ENCODE results near the gene COA3.

DNA sequence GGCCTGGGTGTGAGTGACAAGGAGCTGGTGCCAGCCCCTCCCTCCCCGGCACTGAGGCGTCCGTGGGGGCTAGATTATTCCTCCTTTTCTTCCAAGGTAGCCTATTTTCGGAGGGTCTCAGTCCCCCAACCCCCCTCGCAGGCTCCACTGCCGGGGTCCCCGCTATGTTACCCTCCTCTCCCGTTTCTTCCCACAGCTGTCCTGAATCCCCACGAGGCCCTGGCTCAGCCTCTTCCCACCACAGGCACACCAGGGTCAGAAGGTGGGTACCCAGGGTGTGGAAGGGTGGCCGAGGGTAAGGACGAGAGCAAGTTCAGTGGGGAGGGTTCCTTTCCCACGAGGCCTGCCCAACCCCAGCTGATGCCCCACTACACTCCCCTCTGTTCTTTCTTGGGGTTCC is 36.9 kb downstream of the COA3 start:
- TF ChIP-seq, protein P1, sequence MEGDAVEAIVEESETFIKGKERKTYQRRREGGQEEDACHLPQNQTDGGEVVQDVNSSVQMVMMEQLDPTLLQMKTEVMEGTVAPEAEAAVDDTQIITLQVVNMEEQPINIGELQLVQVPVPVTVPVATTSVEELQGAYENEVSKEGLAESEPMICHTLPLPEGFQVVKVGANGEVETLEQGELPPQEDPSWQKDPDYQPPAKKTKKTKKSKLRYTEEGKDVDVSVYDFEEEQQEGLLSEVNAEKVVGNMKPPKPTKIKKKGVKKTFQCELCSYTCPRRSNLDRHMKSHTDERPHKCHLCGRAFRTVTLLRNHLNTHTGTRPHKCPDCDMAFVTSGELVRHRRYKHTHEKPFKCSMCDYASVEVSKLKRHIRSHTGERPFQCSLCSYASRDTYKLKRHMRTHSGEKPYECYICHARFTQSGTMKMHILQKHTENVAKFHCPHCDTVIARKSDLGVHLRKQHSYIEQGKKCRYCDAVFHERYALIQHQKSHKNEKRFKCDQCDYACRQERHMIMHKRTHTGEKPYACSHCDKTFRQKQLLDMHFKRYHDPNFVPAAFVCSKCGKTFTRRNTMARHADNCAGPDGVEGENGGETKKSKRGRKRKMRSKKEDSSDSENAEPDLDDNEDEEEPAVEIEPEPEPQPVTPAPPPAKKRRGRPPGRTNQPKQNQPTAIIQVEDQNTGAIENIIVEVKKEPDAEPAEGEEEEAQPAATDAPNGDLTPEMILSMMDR (optimal IDR thresholded peaks at IDR 0.05 in 1 of 3, IDR thresholded peaks at IDR 0.05 in 1 of 3, conservative IDR thresholded peaks at IDR 0.05 in 1 of 3; ENCODE audit: extremely low read depth in 1 of 3, insufficient read depth in 2 of 3, low read length in 3 of 3) = no peak
- TF ChIP-seq EZH2 (IDR thresholded peaks at IDR 0.05; ENCODE audit: low read length) = no peak

Data from keratinocyte (primary cell).